PC-9 (cell line): ENCODE measurements around the gene VWA5B1. TPM values are rescaled to one million over a fixed set of nuclear protein-coding genes. Genes with fewer than 3 reads are reported as not detected.

Source experiments
- BruUV-seq: library from RNA; stranded (reverse); fragments of 400-500 nt; replicated peaks from 2 replicates; lab custom pipeline; 2021; lab: Mats Ljungman, UMichigan
- CTCF ChIA-PET: fragments of 300-600 bp; sonication (Branson Sonifier 250); formaldehyde crosslinking; loops from one replicate; lab custom pipeline; 2022; ENCODE audit warnings: antibody characterized with exemption; lab: Charles Lee
- POLR2A ChIA-PET: fragments of 300-600 bp; sonication (Branson Sonifier 250); formaldehyde crosslinking; loops from one replicate; lab custom pipeline; 2022; ENCODE audit warnings: antibody characterized with exemption; ENCODE audit not compliant: unreplicated experiment; lab: Charles Lee
- DNase-seq, 2 experiments: peaks; one replicate each; pipeline versions ENCODE4 v3.0.0 to v3.0.0-alpha.2; 2015 to 2022; ENCODE audit warnings: mixed read lengths in 1 of 2
- H2AFZ ChIP-seq: fragments of 200-600 bp; sonication (generic); 2 replicates; pipeline ENCODE4 v1.8.1; 2017; ENCODE audit warnings: antibody characterized with exemption
- H3F3A ChIP-seq: fragments of 200-600 bp; sonication (generic); 2 replicates; pipeline ENCODE4 v1.8.1; 2017; ENCODE audit warnings: antibody characterized with exemption, mild to moderate bottlenecking, low read depth; ENCODE audit not compliant: insufficient read depth
- H3K27ac ChIP-seq: fragments of 200-600 bp; sonication (generic); 2 replicates; pipeline ENCODE4 v1.6.1; 2016; ENCODE audit warnings: mixed run types
- H3K27me3 ChIP-seq: fragments of 200-600 bp; sonication (generic); 2 replicates; pipeline ENCODE4 v1.6.1; 2016; ENCODE audit warnings: low read depth, mixed run types; ENCODE audit not compliant: insufficient read depth
- H3K36me3 ChIP-seq: fragments of 200-600 bp; sonication (generic); 2 replicates; pipeline ENCODE4 v1.6.1; 2016; ENCODE audit warnings: low read depth, mixed run types
- H3K4me1 ChIP-seq: fragments of 200-600 bp; sonication (generic); replicated peaks from 2 replicates; pipeline ENCODE4 v1.6.1; 2016; ENCODE audit warnings: mixed run types; ENCODE audit not compliant: insufficient read depth
- H3K4me2 ChIP-seq: fragments of 200-600 bp; sonication (generic); 2 replicates; pipeline ENCODE4 v1.6.1; 2017; ENCODE audit warnings: mixed run types
- H3K4me3 ChIP-seq: fragments of 200-600 bp; sonication (generic); 2 replicates; pipeline ENCODE4 v1.6.1; 2016; ENCODE audit warnings: mixed run types
- H3K79me2 ChIP-seq: fragments of 200-600 bp; sonication (generic); 2 replicates; pipeline ENCODE4 v1.6.1; 2017; ENCODE audit warnings: low read depth, mixed run types
- H3K9me2 ChIP-seq: fragments of 200-600 bp; sonication (generic); 2 replicates; pipeline ENCODE4 v1.8.1; 2017; ENCODE audit warnings: mild to moderate bottlenecking; ENCODE audit not compliant: insufficient read depth
- H3K9me3 ChIP-seq: fragments of 200-600 bp; sonication (generic); 2 replicates; pipeline ENCODE4 v1.8.1; 2016; ENCODE audit warnings: low read depth; ENCODE audit not compliant: insufficient read depth
- H4K20me1 ChIP-seq: fragments of 200-600 bp; sonication (generic); 2 replicates; pipeline ENCODE4 v1.8.1; 2017; ENCODE audit not compliant: insufficient read depth
- CTCF ChIP-seq: fragments of 200-600 bp; sonication (generic); conservative IDR thresholded peaks from 2 replicates; pipeline ENCODE4 v1.6.1; 2017; ENCODE audit warnings: mixed run types, antibody characterized with exemption, mild to moderate bottlenecking, moderate library complexity
- EZH2 ChIP-seq: fragments of 200-600 bp; sonication (generic); IDR thresholded peaks from 2 replicates; pipeline ENCODE4 v1.8.0; 2017; ENCODE audit warnings: antibody characterized with exemption, low read depth
- intact Hi-C: fragments of 100-400 bp; cut with micrococcal nuclease; formaldehyde crosslinking; loops from one replicate; pipeline ENCODE4 v1.10.0; 2022; ENCODE audit not compliant: unreplicated experiment
- total RNA-seq: library from RNA; stranded (reverse); gene quantifications from 2 replicates; pipeline ENCODE4 v1.2.3, GENCODE V29; 2021

VWA5B1 gene
- total RNA-seq, 1 experiment from 2014 or later: not detected

- Histone ChIP-seq H3K79me2 (no peaks in the 10 kb centered on the region), H3K4me2 (no peak overlapping the region), H3F3A (no peaks in the 10 kb centered on the region), H3K4me3 (no peak overlapping the region), H2AFZ (no peak overlapping the region), H3K36me3 (no peaks in the 10 kb centered on the region), H3K9me3 (no peaks in the 10 kb centered on the region), H3K9me2 (no peaks in the 10 kb centered on the region), H3K27ac (no peak overlapping the region), H3K4me1 (no peaks in the 10 kb centered on the region), H3K27me3 (no peaks in the 10 kb centered on the region), H4K20me1 (no peaks in the 10 kb centered on the region)
- POLR2A ChIA-PET: no interaction called here
- CTCF ChIA-PET: interaction anchor here (0.6 kb wide), 1 partner anchor 105 kb away, joined by 3 read pairs; no protein-coding TSS in a partner anchor
- TF ChIP-seq EZH2 (no peak), CTCF (no peak)
- no TSS peak for BruUV-seq
- intact Hi-C loops: no loop called here
- DNase-seq: no peak
Observed at GRCh38 chr1:20337581-20337980, 46.9 kb downstream of the VWA5B1 start.

GRCh38 chr1:20339811-20340457 lies 49.3 kb downstream of the VWA5B1 start:
- Histone ChIP-seq H3K36me3 (no peaks in the 10 kb centered on the region), H4K20me1 (no peaks in the 10 kb centered on the region), H3K79me2 (no peaks in the 10 kb centered on the region), H3K4me1 (no peaks in the 10 kb centered on the region), H3K4me2 (no peak overlapping the region), H3K9me3 (no peaks in the 10 kb centered on the region), H3F3A (no peaks in the 10 kb centered on the region), H3K4me3 (no peak overlapping the region), H3K9me2 (no peaks in the 10 kb centered on the region), H3K27me3 (no peaks in the 10 kb centered on the region), H3K27ac (no peak overlapping the region), H2AFZ (no peak overlapping the region)
- POLR2A ChIA-PET: interaction anchor here (0.6 kb wide), 1 partner anchor 84 kb away, joined by 3 read pairs; no protein-coding TSS in a partner anchor
- no peak for TF ChIP-seq CTCF
- no peak for TF ChIP-seq EZH2
- no peak for DNase-seq
- intact Hi-C loops: no loop called here
- BruUV-seq: no TSS peak
- CTCF ChIA-PET: no interaction called here

GRCh38 chr1:20342294-20343148 lies 51.8 kb downstream of the VWA5B1 start:
- Histone ChIP-seq H4K20me1 (no peaks in the 10 kb centered on the region), H3K27me3 (no peaks in the 10 kb centered on the region), H3K4me1 (no peaks in the 10 kb centered on the region), H2AFZ (no peak overlapping the region), H3K27ac (no peak overlapping the region), H3K36me3 (no peaks in the 10 kb centered on the region), H3K4me3 (no peak overlapping the region), H3K9me2 (no peaks in the 10 kb centered on the region), H3K4me2 (no peak overlapping the region), H3F3A (no peaks in the 10 kb centered on the region), H3K79me2 (no peaks in the 10 kb centered on the region), H3K9me3 (no peaks in the 10 kb centered on the region)
- DNase-seq: no peak
- intact Hi-C loops: no loop called here
- ChIA-PET CTCF (no interaction called here), POLR2A (interaction anchor here (0.6 kb wide), 1 partner anchor 572 kb away, joined by 3 read pairs; no protein-coding TSS in a partner anchor)
- BruUV-seq: no TSS peak
- TF ChIP-seq EZH2: no peak
- no peak for TF ChIP-seq CTCF
